Stomach (tissue), 4 donors: ENCODE measurements around the gene CRADD.

ENCODE experiments used
- EP300 ChIP-seq: sonication (generic); formaldehyde crosslinking; IDR thresholded peaks from one replicate; pipeline ENCODE4 v1.6.1; 2017; ENCODE audit warnings: antibody characterized with exemption
- POLR2A ChIP-seq, 4 donors: fragments of 450-650 bp; IDR thresholded peaks; one replicate each; pipeline ENCODE4 v1.6.1; 2016; ENCODE audit warnings: antibody characterized with exemption in 4 of 4, control low read depth in 2 of 4, mild to moderate bottlenecking in 1 of 4, moderate library complexity in 1 of 4
- POLR2AphosphoS5 ChIP-seq, 3 donors: sonication (generic); formaldehyde crosslinking; IDR thresholded peaks; one replicate each; pipeline ENCODE4 v1.6.1; 2016; ENCODE audit warnings: antibody characterized with exemption in 3 of 3
- TF ChIP-seq, protein P1 (sequence below), 7 experiments: fragments of 450-650 bp in 4 of 7; fragments of 200-600 bp in 3 of 7; sonication (generic) in 3 of 7; IDR thresholded peaks; one replicate each; pipeline ENCODE4 v1.5.1; 2016 to 2019; ENCODE audit warnings: antibody characterized with exemption in 7 of 7, control low read depth in 2 of 7, mild to moderate bottlenecking in 1 of 7

GRCh38 chr12:93743229-93743998 is 66.2 kb downstream of the CRADD start:
- TF ChIP-seq, protein P1, sequence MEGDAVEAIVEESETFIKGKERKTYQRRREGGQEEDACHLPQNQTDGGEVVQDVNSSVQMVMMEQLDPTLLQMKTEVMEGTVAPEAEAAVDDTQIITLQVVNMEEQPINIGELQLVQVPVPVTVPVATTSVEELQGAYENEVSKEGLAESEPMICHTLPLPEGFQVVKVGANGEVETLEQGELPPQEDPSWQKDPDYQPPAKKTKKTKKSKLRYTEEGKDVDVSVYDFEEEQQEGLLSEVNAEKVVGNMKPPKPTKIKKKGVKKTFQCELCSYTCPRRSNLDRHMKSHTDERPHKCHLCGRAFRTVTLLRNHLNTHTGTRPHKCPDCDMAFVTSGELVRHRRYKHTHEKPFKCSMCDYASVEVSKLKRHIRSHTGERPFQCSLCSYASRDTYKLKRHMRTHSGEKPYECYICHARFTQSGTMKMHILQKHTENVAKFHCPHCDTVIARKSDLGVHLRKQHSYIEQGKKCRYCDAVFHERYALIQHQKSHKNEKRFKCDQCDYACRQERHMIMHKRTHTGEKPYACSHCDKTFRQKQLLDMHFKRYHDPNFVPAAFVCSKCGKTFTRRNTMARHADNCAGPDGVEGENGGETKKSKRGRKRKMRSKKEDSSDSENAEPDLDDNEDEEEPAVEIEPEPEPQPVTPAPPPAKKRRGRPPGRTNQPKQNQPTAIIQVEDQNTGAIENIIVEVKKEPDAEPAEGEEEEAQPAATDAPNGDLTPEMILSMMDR (IDR thresholded peaks at IDR 0.05): no peak
- TF ChIP-seq POLR2AphosphoS5 (IDR thresholded peaks at IDR 0.05) (no peak), POLR2A (IDR thresholded peaks at IDR 0.05) (no peak), EP300 (no peak)
